MM.1S (cell line): ENCODE data around the gene NPEPPS.
A peak's percentile ranks its signal among the peaks of the same experiment; 100 is the strongest.

Experiments
- DNase-seq: peaks from one replicate; pipeline ENCODE4 v3.0.0-alpha.2; 2015
- H2AFZ ChIP-seq: fragments of 300-600 bp; sonication (generic); 2 replicates; pipeline ENCODE4 v1.6.0; 2016; ENCODE audit warnings: antibody characterized with exemption, low read length
- H3F3A ChIP-seq: fragments of 300-600 bp; sonication (generic); 2 replicates; pipeline ENCODE4 v1.6.1; 2016; ENCODE audit warnings: mild to moderate bottlenecking, antibody characterized with exemption, low read length, moderate library complexity, mixed read lengths; ENCODE audit not compliant: insufficient read depth
- H3K27ac ChIP-seq: fragments of 300-600 bp; sonication (generic); 2 replicates; pipeline ENCODE4 v1.5.1; 2016; ENCODE audit warnings: mild to moderate bottlenecking, low read length
- H3K27me3 ChIP-seq: fragments of 300-600 bp; sonication (generic); replicated peaks from 2 replicates; pipeline ENCODE4 v1.6.0; 2016; ENCODE audit warnings: low read length; ENCODE audit not compliant: insufficient read depth
- H3K36me3 ChIP-seq: fragments of 300-600 bp; sonication (generic); replicated peaks from 2 replicates; pipeline ENCODE4 v1.6.1; 2016; ENCODE audit warnings: mild to moderate bottlenecking, low read length, mixed read lengths; ENCODE audit not compliant: insufficient read depth
- H3K4me1 ChIP-seq: fragments of 300-600 bp; sonication (generic); 2 replicates; pipeline ENCODE4 v1.6.1; 2016; ENCODE audit warnings: low read length, mixed read lengths
- H3K4me2 ChIP-seq: fragments of 300-600 bp; sonication (generic); 2 replicates; pipeline ENCODE4 v1.6.0; 2016; ENCODE audit warnings: low read depth, low read length
- H3K4me3 ChIP-seq: fragments of 300-600 bp; sonication (generic); 2 replicates; pipeline ENCODE4 v1.5.1; 2016; ENCODE audit warnings: low read length, mixed read lengths
- H3K79me2 ChIP-seq: fragments of 300-600 bp; sonication (generic); 2 replicates; pipeline ENCODE4 v1.6.1; 2016; ENCODE audit warnings: mixed run types, low read length, mixed read lengths
- H3K9ac ChIP-seq: fragments of 300-600 bp; sonication (generic); 2 replicates; pipeline ENCODE4 v1.6.1; 2016; ENCODE audit warnings: low read length, mixed read lengths
- H3K9me2 ChIP-seq: fragments of 300-600 bp; sonication (generic); replicated peaks from 2 replicates; pipeline ENCODE4 v1.6.1; 2016; ENCODE audit warnings: mild to moderate bottlenecking, low read length, mixed read lengths; ENCODE audit not compliant: insufficient read depth
- H3K9me3 ChIP-seq: fragments of 300-600 bp; sonication (generic); replicated peaks from 2 replicates; pipeline ENCODE4 v1.6.1; 2016; ENCODE audit warnings: mild to moderate bottlenecking, low read length, mixed read lengths; ENCODE audit not compliant: insufficient read depth
- H4K20me1 ChIP-seq: fragments of 300-600 bp; sonication (generic); 2 replicates; pipeline ENCODE4 v1.6.1; 2016; ENCODE audit warnings: mild to moderate bottlenecking, low read length, moderate library complexity, mixed read lengths; ENCODE audit not compliant: insufficient read depth
- CTCF ChIP-seq: fragments of 300-600 bp; sonication (generic); IDR thresholded peaks from 2 replicates; pipeline ENCODE4 v1.5.1; 2016; ENCODE audit warnings: antibody characterized with exemption, low read length, mixed read lengths
- EZH2 ChIP-seq: fragments of 300-600 bp; sonication (generic); optimal IDR thresholded peaks from 2 replicates; pipeline ENCODE3; 2017; ENCODE audit warnings: low read depth, mild to moderate bottlenecking, antibody characterized with exemption, low read length, mixed read lengths
- EZH2phosphoT487 ChIP-seq: fragments of 300-600 bp; sonication (generic); IDR thresholded peaks from 2 replicates; pipeline ENCODE4 v1.6.1; 2018; ENCODE audit warnings: antibody characterized with exemption, low read length

NPEPPS gene

GRCh38 chr17:47638903-47639302 lies 108.0 kb downstream of the NPEPPS start:
- DNase-seq = no peak
- no peak overlapping the region for H3K9ac ChIP-seq
- H4K20me1 ChIP-seq = no peaks in the 10 kb centered on the region
- peaks cover 8% of the 10 kb centered on the region; the same call in 1 of the 2 replicates for H3F3A ChIP-seq
- H3K36me3 ChIP-seq = no peaks in the 10 kb centered on the region
- TF ChIP-seq EZH2phosphoT487 (no peak), EZH2 (no peak), CTCF (no peak)
- no peaks in the 10 kb centered on the region for H3K9me2 ChIP-seq
- H3K4me2 ChIP-seq = no peak overlapping the region
- no peak overlapping the region for H3K4me3 ChIP-seq
- H2AFZ ChIP-seq = no peak overlapping the region
- H3K79me2 ChIP-seq = no peaks in the 10 kb centered on the region
- peaks cover 9% of the 10 kb centered on the region for H3K4me1 ChIP-seq
- H3K27ac ChIP-seq = no peak overlapping the region
- no peaks in the 10 kb centered on the region for H3K27me3 ChIP-seq
- no peaks in the 10 kb centered on the region for H3K9me3 ChIP-seq

- H3K36me3 ChIP-seq = no peaks in the 10 kb centered on the region
- no peaks in the 10 kb centered on the region for H3K79me2 ChIP-seq
- no peaks in the 10 kb centered on the region for H3K9me2 ChIP-seq
- no peaks in the 10 kb centered on the region for H3K27me3 ChIP-seq
- no peak overlapping the region for H2AFZ ChIP-seq
- peaks cover 8% of the 10 kb centered on the region; the same call in 1 of the 2 replicates for H3F3A ChIP-seq
- no peak overlapping the region for H3K4me3 ChIP-seq
- H3K9ac ChIP-seq = no peak overlapping the region
- DNase-seq = no peak
- H3K9me3 ChIP-seq = no peaks in the 10 kb centered on the region
- H3K4me1 ChIP-seq = peaks cover 9% of the 10 kb centered on the region
- no peak overlapping the region for H3K4me2 ChIP-seq
- H4K20me1 ChIP-seq = no peaks in the 10 kb centered on the region
- no peak for TF ChIP-seq EZH2phosphoT487
- no peak for TF ChIP-seq EZH2
- TF ChIP-seq CTCF = no peak
- no peak overlapping the region for H3K27ac ChIP-seq
Observed at GRCh38 chr17:47640076-47640475, 109.2 kb downstream of the NPEPPS start.

GRCh38 chr17:47641202-47641601 lies 110.3 kb downstream of the NPEPPS start:
- H3K4me2 ChIP-seq = peak overlapping the region; percentile 31
- H3K9ac ChIP-seq = no peak overlapping the region
- no peaks in the 10 kb centered on the region for H3K36me3 ChIP-seq
- H3K4me3 ChIP-seq = no peak overlapping the region
- no peak overlapping the region for H2AFZ ChIP-seq
- H3K79me2 ChIP-seq = no peaks in the 10 kb centered on the region
- H3K4me1 ChIP-seq = peaks cover 9% of the 10 kb centered on the region
- no peak for TF ChIP-seq EZH2
- no peak for TF ChIP-seq EZH2phosphoT487
- no peak for TF ChIP-seq CTCF
- no peaks in the 10 kb centered on the region for H3K9me2 ChIP-seq
- H3K27me3 ChIP-seq = no peaks in the 10 kb centered on the region
- H3K9me3 ChIP-seq = no peaks in the 10 kb centered on the region
- H3K27ac ChIP-seq = peak overlapping the region; percentile 15; the same call in 1 of the 2 replicates
- H3F3A ChIP-seq = peaks cover 8% of the 10 kb centered on the region; the same call in 1 of the 2 replicates
- peak; percentile 35 for DNase-seq
- H4K20me1 ChIP-seq = no peaks in the 10 kb centered on the region
